ENCODE data around the gene MAL.

MAL gene

DNA sequence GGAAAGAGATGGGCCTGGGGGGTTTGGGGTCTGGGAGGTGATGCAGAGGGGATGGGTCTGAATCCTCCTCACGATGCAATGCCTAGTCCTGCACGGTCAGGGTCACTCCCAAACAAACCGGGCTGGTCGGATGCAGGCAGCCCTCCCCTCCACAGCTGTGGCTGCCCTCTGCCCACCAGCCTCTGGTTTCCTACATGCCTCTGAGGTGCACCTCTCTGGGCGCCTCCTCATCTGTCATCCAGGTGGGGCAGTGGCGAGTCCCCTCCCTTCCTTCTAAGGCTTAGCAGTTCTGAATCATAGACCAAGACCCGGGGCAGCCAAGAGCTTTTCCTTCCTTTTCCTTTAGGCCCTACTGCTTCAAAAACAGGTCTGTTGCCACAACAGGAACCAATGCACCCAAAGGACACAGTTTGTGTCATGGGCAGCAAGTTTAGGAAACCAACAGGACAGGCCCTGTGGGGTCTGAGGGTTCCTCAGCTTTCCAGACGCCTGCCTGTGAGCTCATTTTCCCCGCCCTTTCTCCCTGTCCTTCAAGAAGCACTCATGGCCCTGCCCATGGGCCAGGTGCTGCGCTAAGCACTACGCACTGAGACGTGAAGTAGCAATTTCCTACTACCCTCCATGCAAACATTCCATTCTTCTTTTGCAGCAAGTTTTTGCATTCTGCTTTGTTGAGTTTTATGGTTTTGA is 6.5 kb upstream of the MAL start:
- ATAC-seq = no peak
- Mint-ChIP-seq H3K4me1 (peaks cover 11% of the 10 kb centered on the region), H3K9me3 (no peaks in the 10 kb centered on the region), H3K36me3 (no peaks in the 10 kb centered on the region), H3K4me3 (no peak overlapping the region), H3K27ac (no peak overlapping the region)
- no peak for DNase-seq (ENCODE audit: low spot score in 2 of 2)

DNA sequence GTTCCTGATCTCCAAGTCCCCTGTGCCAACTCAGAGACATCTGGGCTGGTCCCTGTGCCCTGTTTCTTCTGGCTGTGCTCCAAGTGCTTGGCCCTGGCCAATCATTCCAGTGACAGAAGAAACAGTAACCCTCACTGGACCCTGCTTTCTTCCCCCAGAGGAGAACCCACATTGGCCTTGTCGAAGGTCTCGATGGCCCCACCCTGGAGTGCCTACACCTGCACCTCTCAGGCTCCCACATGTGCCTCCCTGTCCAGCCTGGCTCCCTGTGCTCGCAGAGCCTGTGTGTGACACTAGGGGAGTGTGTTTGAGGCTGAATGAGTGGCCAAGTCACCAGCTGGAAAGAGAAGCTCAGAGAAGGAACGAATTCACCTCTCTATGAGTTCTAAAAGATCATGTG is 5.9 kb upstream of the MAL start:
- Mint-ChIP-seq H3K4me1 (peaks cover 11% of the 10 kb centered on the region), H3K36me3 (no peaks in the 10 kb centered on the region), H3K27ac (no peak overlapping the region), H3K9me3 (no peaks in the 10 kb centered on the region), H3K4me3 (no peak overlapping the region)
- ATAC-seq = no peak
- no peak for DNase-seq (ENCODE audit: low spot score in 2 of 2)

DNA sequence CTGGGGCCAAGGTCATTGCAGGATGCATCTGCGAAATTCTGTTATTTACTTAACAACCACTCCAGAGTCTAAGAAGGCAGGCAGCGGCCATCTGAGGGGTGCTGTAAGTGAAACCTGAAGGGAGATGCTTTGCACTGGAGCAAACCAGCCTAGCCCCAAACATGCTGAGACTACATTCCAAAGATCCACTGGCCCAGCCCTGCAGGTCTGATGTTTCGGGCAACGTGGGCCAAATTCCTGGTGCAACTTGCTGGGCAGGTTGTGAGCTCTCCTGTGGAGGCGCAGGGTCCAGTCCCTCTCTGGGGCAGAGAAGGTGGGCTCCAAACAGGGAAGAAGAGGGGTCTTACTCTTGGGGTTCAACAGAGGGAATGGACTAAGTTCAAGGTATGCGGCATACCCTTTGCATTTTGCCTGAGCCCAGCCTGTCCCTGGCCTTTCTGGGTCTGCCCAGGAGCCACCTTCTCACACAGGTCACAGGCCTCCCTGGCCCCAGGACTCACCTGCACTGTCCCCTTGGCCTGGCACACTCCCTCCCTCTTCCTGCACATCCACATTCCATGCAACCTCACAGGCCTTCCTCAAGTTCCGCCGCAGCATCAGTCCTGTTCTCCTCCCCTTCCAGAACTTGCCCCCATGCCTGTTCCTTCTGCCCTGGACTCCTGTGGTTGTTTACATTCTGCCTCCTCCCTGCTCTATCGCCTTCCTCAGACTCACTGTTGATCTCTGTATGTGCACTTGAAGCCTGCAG is 5.1 kb upstream of the MAL start:
- Mint-ChIP-seq H3K36me3 (no peaks in the 10 kb centered on the region), H3K9me3 (no peaks in the 10 kb centered on the region), H3K27ac (no peak overlapping the region), H3K4me1 (peaks cover 11% of the 10 kb centered on the region), H3K4me3 (no peak overlapping the region)
- no peak for ATAC-seq
- DNase-seq (ENCODE audit: low spot score in 2 of 2) = no peak

DNA sequence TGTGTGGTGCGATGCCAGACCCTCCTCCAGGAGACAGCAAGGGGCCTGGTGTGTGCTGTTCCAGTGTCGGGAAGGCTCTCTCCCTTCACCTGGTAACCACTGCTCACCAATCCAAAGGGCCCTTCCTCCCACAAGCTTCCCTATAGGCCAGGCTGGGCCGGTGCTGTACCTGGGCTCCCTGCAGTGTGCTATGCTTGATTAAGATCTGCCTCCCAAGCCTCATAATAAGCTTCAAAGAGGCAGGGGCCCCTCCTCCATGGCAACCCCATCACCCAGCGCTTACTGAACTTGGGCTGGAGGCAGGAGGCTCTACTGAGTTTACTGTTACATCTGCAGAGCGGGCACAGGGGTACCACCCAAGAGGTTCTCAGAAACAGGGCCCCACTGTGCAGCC is 4.5 kb upstream of the MAL start:
- no peak overlapping the region for H3K27ac Mint-ChIP-seq
- H3K4me3 Mint-ChIP-seq = no peak overlapping the region
- no peak for ATAC-seq
- no peaks in the 10 kb centered on the region for H3K36me3 Mint-ChIP-seq
- no peak for DNase-seq (ENCODE audit: low spot score in 2 of 2)
- H3K9me3 Mint-ChIP-seq = no peaks in the 10 kb centered on the region
- peaks cover 16% of the 10 kb centered on the region for H3K4me1 Mint-ChIP-seq

DNA sequence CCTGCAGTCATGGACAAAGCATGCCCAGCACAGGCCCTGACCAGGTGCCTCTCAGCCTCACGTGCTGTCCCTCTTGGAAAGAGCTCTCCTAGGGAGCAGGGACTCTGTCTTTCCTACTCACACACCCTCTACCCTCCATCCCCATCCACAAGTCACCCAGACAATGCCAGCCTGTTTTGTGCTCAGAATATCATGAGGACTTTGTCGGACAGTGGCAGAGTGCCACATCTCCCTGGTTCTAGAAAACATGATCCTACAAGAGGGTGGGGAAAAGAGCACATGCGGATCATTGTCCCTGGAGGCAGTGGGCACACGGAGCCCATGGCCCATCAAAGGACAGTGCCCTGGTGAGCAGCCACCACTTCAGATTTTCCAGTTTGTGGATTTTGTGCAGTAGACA is 3.7 kb upstream of the MAL start:
- DNase-seq (ENCODE audit: low spot score in 2 of 2) (no peak), ATAC-seq (no peak)
- Mint-ChIP-seq H3K27ac (no peak overlapping the region), H3K4me3 (no peak overlapping the region), H3K9me3 (no peaks in the 10 kb centered on the region), H3K4me1 (peaks cover 24% of the 10 kb centered on the region), H3K36me3 (no peaks in the 10 kb centered on the region)

DNA sequence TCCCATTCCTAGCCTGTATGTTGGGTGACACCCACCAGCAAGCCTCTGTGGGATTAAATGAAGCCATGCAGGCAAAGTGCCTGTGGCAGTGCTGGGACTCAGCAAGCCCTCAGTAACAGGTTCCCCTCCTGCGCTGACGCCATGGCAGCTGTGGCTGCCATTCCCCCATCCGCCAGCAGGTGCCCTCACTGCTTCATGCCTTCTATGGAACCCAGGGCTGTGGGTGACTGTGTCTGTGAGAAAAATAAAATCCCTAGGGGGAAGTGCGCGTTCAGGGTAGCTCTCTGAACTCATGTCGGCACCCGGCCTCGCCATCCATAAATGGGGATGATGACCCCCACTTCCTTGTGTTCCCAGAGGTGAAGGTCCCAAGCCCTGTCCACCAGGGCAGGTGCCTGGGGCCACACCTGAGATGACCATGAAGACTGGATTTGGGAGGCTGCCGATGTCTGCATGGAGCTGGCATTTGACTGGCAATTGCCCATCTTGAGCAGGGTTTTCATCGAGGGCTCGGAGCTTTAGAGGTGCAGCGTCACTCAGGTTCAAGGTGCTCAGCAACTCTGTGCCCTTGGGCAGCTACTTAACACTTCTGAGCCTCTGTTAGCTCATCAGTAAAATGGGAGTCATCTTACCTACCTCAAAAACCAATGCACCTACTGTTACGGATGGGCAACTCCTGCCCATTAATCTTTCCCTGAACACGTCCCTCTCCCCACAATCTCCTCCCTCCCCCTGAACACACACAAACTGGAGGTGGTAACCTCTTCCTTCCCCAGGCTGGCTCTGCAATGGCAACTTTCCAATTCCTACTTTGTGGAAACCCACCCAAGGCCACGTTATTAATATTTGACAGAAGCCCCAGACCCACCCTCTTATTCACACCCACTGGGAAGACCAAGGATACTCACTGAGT is 2.9 kb upstream of the MAL start:
- Mint-ChIP-seq H3K27ac (no peak overlapping the region), H3K4me1 (peaks cover 30% of the 10 kb centered on the region), H3K36me3 (no peaks in the 10 kb centered on the region), H3K9me3 (no peaks in the 10 kb centered on the region), H3K4me3 (no peak overlapping the region)
- DNase-seq (ENCODE audit: low spot score in 2 of 2) (peak; percentile 60 to 90), ATAC-seq (peak; percentile 74)

DNA sequence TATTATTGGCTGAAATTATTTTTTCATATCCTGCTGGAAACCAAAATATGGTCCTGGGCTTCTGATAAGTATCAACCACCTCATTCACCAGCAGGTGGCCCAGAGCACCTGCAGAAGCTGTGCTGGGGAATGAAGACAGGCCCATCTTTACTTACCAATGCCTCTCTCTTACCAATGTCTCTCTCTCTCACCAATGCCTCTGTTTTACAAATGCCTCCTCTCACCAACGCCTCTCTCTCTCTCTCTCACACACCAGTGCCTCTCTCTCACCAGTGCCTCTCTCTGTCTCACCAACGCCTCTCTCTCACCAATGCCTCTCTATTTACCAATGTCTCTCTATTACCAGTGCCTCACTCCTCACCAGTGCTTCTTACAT is 2.3 kb upstream of the MAL start:
- ATAC-seq = peak; percentile 47
- DNase-seq (ENCODE audit: low spot score in 2 of 2) = no peak
- Mint-ChIP-seq H3K9me3 (no peaks in the 10 kb centered on the region), H3K4me3 (no peak overlapping the region), H3K36me3 (no peaks in the 10 kb centered on the region), H3K4me1 (peaks cover 31% of the 10 kb centered on the region), H3K27ac (no peak overlapping the region)

DNA sequence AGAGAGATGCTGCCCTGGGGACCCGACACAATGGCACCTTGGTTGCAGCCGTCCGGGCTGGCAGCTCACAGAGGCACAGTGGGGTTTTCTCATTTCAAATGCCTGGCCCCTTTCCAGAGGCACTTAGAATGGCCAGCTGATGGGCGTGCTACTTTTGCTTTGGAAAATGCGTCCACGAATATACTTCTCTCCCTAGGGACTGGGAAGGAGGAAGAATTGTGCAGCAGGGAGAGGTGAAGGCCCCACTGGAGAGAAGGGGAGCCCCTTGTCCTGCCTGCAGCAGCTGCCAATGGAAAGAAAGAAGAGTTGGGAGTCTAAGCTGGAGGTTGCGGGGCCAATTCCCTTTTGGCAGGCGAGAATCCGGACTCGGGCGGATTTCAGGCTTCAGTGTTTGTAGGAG is 1.1 kb upstream of the MAL start:
- Mint-ChIP-seq H3K4me1 (peaks cover 31% of the 10 kb centered on the region), H3K4me3 (peak overlapping the region; percentile 81), H3K27ac (no peak overlapping the region), H3K36me3 (no peaks in the 10 kb centered on the region), H3K9me3 (no peaks in the 10 kb centered on the region)
- ATAC-seq (no peak), DNase-seq (ENCODE audit: low spot score in 2 of 2) (no peak)

DNA sequence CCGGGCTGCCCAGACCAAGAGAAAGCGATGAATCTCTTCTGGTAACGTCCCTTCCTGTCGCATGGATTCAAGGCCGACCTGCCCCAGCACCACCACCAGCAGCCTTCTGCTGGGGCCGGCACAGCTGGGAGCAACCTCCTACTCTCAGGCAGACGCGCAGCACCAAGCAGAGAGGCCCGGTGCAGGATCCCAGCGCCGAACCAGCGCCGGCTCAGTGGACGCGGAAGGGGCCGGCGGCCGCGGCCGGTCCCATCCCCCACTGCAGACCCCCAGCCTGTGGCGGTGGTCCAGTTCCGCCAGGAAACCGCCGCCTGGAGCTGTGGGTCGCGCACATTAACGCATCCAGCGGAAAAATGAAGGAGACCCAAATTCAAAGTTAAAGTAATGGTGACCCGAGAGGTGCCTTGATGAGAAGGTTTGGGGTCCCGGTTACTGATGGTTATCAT is 525 bp upstream of the MAL start:
- H3K4me1 Mint-ChIP-seq = peaks cover 31% of the 10 kb centered on the region
- DNase-seq (ENCODE audit: low spot score in 2 of 2) = no peak
- H3K4me3 Mint-ChIP-seq = peak overlapping the region; percentile 81
- no peaks in the 10 kb centered on the region for H3K9me3 Mint-ChIP-seq
- H3K36me3 Mint-ChIP-seq = no peaks in the 10 kb centered on the region
- no peak for ATAC-seq
- H3K27ac Mint-ChIP-seq = no peak overlapping the region

DNA sequence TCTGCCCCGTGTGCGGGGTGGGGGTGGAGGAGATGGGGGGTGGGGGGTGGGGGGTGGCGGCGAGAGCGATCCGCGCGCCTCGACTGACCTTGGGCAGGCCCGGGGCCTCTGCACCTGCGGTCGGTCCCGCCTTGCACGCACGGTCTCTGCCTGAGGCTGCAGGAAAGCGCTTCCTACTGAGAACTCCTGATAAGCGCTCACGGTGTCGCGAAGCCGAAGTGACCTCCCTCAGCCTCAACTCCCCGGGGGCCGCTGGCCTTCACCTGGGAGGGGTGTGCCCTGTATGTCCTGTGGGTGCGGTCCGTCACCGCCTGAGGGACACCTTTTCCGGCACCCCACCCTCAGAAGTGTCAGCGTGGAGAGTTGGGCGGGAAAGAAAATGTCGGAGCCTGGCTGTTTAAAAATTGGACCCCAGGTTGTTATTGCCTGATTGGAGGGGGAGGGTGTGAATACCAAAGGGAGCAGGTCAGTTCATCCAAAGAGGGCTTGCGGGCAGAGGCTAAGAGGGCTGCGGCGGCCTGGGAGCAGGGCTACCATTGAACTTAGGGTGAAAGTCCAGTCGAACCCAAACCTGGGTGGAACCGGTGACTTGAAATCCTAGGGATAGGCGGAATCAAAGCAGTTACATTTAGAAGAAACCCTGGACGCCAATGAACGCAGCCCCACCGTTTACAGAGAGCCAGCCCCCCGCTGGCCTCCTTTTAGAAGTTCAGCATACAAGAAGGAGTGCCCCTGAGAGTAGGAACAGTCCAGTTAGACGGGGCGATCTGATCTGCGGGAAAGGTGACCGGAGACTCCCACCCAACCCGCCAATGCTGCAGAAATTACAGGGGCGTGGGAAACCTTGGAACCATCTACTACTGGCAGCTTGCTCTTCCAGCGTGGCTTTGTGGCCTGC is 1.2 kb downstream of the MAL start:
- Mint-ChIP-seq H3K4me1 (peaks cover 31% of the 10 kb centered on the region), H3K9me3 (no peaks in the 10 kb centered on the region), H3K4me3 (peak overlapping the region; percentile 81), H3K27ac (no peak overlapping the region), H3K36me3 (no peaks in the 10 kb centered on the region)
- ATAC-seq (no peak), DNase-seq (ENCODE audit: low spot score in 2 of 2) (no peak)

DNA sequence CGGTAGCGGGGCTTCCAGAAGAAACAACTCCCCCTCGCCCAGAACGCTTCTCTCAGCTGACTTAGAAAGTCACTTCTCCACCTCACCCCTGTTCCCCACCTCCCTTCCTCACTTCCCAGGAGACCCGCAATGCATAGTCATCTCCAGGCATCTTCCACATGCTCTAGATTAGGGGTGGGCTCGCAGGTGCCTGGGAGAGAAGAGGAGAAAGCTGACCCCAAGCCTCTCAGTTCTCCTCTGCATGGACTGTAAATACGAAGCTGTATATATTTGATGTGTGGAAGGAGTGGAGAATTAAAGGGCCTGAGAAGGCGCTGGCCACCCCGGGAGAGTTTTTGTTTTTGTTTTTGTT is 1.8 kb downstream of the MAL start:
- DNase-seq (ENCODE audit: low spot score in 2 of 2) (no peak), ATAC-seq (no peak)
- H3K36me3 Mint-ChIP-seq = no peaks in the 10 kb centered on the region
- H3K4me3 Mint-ChIP-seq = peak overlapping the region; percentile 81
- no peaks in the 10 kb centered on the region for H3K9me3 Mint-ChIP-seq
- peaks cover 31% of the 10 kb centered on the region for H3K4me1 Mint-ChIP-seq
- no peak overlapping the region for H3K27ac Mint-ChIP-seq

DNA sequence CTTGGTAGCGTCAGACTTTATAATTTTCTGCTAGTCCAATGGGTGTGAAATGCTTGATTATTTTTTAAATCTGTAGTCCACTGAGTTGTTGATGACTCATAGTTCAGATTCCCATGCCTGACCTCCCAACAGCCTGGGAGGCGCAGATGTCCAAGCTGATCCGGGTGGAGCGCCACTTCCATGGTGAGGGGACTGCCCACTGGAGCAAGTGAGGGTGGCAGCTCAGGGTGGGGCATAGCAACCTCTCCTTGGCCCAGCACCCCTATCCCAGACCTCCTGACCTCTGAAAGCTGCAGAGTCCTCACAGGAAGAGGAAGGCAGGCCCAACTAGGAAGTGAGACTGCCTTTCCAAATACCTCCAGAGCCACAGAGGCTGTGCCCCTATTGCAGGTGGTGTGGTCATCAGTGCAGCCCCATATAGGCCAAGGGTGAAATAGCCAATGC is 4.4 kb downstream of the MAL start:
- ATAC-seq (no peak), DNase-seq (ENCODE audit: low spot score in 2 of 2) (no peak)
- no peaks in the 10 kb centered on the region for H3K9me3 Mint-ChIP-seq
- H3K27ac Mint-ChIP-seq = no peak overlapping the region
- H3K4me1 Mint-ChIP-seq = peaks cover 20% of the 10 kb centered on the region
- no peaks in the 10 kb centered on the region for H3K36me3 Mint-ChIP-seq
- H3K4me3 Mint-ChIP-seq = no peak overlapping the region

DNA sequence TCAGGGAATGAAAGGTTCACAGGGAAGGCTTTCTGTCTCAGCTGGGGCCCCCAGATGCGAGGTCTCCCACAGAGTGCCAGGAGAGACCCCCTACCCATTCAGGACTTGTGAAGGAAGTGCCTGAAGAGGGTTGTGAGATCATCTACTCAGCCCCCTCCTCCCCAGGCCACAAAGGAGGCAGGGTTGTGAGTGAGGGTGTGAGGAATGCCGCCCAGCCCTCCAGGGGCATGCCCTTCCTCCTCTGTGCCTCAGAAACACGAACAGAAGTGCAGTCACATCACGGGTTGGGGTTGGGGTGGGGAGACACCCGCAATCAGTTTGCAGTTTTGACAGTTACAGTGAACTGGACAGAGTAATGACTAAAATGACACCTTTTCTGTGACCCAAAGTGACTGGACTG is 5.0 kb downstream of the MAL start:
- ATAC-seq (no peak), DNase-seq (ENCODE audit: low spot score in 2 of 2) (no peak)
- Mint-ChIP-seq H3K36me3 (no peaks in the 10 kb centered on the region), H3K27ac (no peak overlapping the region), H3K9me3 (no peaks in the 10 kb centered on the region), H3K4me1 (peaks cover 20% of the 10 kb centered on the region), H3K4me3 (no peak overlapping the region)

DNA sequence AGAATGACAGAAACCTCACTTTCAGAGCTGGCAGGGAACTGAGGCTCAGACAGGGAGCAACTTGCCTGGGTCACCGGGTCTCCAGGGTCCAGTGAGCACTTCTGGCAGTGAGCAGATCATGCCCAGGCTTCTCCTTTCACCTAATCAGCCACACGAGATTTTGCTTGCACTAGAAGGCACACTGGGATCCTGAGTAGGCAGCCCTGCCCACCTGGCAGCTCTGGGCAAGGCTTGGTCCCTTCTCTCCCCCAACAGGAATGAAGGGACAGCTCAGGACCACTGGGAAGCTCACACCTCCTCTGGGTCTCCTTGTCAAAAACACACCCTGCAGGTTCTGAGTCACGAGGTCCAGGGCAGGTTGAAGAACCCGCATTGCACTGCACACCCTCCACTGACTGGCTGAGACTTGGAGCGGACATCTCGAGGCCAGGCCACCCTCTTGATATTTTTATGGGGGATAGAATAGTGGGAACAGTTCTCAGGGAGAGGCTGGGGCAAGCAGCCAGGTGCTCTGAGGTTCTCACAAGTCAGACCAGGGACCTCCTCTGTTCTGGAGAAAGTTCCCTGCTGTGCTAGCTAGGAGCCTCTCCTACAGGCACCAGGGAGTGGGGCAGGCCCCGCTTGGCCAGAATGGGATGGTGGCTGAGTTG is 5.7 kb downstream of the MAL start:
- H3K4me3 Mint-ChIP-seq = no peak overlapping the region
- H3K27ac Mint-ChIP-seq = no peak overlapping the region
- no peaks in the 10 kb centered on the region for H3K36me3 Mint-ChIP-seq
- ATAC-seq (no peak), DNase-seq (ENCODE audit: low spot score in 2 of 2) (no peak)
- no peaks in the 10 kb centered on the region for H3K9me3 Mint-ChIP-seq
- H3K4me1 Mint-ChIP-seq = peaks cover 13% of the 10 kb centered on the region

All from stimulated activated effector memory CD8-positive, alpha-beta T cell treated with anti-CD3 and anti-CD28 coated beads, Interleukin-12 subunit alpha, Interleukin-12 subunit beta, amount 100 ng/mL, for 72 hours (primary cell).